Stimulated activated CD8-positive, alpha-beta memory T cell treated with anti-CD3 and anti-CD28 coated beads, Interleukin-12 subunit alpha, Interleukin-12 subunit beta, amount 100 ng/mL, for 24 hours (primary cell): Measurements from ENCODE around the gene SMAD3.

Source experiments
- DNase-seq: peaks from one replicate; pipeline ENCODE4 v3.0.0-alpha.2; 2020; ENCODE audit errors: extremely low read depth

SMAD3 gene

DNA sequence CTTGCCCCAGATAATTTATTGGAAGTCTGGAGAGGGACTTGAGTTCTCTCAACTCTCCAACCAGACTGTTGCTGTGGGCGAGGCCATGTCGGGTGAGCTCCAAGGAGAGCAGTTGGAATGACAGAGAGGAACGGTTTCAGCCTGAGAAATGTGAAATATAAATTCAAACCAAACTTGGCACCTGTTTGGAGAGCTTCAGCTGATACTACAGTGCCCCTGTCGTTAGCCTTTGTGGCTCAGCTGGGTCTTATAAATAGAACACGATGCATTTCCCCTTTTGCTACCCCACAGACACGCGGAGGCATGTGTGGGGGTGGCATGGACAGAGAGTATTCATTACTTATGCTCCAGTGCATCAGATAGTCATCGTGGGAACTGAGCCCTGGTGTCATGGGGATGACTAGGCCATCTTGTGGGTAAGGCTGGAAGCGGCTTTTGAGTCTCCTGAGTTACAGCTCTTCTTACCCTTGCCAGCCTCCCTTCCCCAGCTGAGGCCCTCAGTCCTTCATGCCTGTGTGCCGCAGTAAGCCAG is 15.6 kb downstream of the SMAD3 start:
- no peak for DNase-seq

DNA sequence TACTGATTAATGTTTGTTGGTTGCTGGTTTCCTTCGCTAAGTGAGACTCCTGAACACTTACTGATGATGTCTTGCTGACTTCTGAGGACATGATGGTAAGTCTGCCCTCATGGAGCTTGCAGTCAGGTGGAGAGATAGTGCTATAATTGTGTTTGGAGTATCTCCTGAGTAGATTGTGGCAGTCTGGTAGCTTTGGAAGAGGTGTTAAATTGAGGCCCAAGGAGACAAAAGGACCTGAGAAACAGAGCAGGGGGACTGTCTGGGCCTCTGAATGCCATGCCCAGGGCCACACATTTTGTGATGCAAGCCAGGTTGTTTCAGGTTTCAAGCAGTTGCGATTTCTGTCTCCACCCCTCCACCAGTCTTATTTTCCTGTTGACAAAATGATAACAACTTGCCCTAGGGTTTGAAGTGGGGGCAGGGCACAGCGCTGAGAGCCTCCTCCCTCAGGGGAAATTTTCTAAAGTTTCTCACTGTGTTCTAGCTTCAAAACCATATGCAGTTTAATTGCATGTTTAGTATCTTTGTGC is 16.7 kb downstream of the SMAD3 start:
- DNase-seq, result no peak

DNA sequence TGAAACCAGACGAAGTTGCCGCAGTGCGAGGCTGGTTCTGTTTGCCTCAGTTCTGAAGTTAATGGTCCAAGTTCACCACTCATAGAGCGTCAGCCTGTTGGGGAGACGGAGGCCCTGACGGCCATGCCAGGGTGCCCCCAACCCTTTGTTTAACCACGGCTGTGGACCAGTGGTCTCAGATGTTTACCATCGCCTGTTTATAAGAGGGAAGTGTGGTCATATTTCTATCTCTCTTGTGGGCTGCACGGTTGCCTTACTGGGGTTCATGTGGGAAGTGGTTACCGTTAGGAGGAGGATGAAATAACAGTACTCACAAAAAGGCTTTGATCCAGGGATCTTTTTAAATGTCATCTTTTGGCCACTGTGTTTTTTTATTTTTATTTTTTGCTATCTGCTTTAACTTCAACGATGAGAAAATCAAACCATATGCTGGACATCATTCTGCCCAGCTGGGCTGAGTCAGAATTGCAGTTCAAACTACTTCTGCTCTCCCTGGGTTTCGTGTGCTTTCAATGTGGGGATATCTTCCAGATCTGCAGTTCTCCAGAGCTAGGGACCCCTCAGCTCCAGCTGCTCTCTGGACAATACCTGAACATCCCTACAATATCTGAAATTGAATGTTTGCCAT is 17.8 kb downstream of the SMAD3 start:
- DNase-seq, result no peak

DNA sequence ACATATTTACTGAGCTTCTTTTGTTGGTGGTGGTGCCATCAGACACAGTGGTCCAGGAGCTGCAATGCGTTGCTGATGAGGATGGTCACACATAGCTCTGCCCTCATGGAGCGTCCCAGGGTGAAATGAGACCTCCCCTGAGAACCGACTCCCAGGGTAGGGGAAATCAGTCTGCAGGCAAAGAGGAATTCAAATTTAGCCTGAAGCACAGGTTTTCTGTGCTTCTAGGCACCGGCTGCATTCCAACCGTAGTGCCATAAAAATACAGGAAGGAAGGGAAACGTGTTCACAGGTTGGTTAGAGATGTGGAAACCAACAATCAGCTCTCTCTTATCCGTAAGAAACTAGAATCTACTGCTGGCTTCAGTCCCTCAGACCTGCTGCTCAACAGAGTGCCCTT is 19.2 kb downstream of the SMAD3 start:
- DNase-seq, result no peak

DNA sequence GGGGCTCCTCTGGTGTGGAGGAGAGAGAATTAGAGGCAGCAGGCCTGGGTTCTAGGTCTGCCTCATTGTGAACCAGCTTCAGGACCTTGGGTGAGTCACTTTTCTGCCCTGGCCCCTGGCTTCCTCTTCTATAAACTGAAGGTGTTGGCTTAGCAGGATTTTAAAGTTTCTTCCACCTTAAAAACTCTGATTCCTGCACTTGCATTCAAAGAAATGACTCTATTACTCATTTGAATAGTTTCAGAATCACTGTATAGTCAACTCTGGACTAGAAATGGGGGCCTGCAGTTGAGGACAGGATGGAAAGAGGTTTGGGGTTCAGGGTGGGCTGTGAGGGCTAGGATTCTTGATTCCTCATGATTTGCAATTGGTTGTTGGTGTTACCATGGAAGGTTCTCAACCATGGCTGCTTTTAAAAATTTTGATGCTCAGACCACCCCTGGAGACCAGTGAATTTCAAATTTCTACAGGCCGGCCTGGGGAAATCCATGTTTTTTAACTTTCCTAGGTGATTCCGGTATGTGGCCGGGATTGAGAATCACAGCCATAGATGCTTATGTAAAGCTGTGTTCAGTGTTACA is 19.9 kb downstream of the SMAD3 start:
- no peak for DNase-seq

DNA sequence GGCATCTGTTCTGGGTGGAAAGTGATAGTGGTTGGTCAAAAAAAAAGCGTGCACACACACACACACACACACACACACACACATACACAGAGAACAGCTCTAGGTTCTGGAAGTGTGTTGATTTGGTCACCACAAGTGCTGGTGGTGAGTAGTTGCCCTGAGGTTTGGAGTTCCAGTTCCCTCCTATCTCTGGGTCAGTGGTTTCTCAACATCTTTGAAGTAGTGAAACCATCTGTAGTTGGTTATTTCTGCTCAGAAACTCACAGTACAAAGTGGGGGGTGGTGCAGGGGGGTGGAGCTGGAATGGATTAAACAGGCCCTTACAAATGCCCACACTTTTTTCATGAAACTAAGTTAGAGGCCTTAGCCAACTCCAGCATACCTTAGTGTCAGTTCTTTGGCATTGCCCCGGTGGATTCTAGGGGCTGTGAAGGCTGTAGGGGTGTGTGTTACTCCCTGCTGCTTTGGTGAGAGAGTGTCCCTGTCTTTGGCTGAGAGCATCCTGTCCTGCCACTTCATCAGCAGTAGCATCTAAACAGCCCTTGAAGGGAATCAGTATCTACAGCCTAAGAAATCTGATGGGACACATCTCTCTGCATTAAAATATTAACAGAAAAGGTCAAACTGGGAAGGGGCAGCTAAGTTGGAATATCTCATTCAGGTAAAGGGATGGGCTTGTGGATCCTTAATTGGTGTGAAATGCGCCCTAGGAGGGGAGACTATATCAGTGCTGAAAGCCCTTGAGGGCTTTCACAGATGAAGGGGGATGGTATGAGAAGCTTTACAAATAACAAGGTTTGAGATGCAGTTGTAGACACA is 20.6 kb downstream of the SMAD3 start:
- DNase-seq, result no peak

DNA sequence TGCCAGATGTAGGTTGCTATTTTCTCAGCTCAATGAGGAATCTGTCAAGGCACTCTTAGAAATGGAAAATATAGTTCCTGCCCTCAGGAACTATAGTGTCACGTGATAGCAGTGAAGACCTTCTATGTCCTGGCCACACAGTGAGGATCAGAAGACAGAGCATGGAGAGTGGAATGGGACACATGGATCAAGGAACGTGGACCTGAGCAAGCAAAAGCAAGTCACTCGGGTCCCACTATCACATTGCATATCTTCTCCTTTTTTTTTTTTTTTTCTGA is 21.2 kb downstream of the SMAD3 start:
- no peak for DNase-seq

DNA sequence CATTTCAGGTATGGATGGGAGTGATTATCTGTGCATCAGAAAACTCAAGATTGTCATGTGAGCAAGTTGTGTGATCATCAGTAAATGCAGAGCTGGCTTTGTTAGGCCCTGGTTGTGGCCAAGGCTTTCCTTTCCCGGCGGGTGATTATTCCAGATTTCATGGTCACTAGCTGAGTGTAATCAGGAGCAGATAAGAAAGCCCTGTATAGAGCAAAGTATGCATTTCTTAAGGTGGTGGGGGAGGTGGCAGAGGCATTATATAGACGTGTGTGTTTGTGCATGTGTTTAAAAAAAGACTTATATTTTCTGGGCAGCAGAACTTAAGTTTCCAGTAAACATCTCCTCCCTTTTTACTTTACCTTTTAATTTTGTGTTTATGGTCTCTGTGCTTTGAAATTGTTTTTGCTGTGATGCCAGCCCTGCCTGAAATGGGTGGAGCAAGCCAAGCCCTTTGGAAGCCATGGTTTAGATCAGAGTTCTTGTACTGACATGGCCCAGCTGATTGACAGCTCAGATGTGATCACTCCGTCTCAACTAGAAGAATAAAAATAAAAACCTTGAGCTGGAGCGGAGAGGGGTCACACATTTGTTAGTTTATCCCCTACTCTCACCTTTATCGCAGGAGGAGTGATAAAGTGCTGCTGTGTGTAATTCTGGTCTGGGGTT is 22.2 kb downstream of the SMAD3 start:
- DNase-seq, result no peak

DNA sequence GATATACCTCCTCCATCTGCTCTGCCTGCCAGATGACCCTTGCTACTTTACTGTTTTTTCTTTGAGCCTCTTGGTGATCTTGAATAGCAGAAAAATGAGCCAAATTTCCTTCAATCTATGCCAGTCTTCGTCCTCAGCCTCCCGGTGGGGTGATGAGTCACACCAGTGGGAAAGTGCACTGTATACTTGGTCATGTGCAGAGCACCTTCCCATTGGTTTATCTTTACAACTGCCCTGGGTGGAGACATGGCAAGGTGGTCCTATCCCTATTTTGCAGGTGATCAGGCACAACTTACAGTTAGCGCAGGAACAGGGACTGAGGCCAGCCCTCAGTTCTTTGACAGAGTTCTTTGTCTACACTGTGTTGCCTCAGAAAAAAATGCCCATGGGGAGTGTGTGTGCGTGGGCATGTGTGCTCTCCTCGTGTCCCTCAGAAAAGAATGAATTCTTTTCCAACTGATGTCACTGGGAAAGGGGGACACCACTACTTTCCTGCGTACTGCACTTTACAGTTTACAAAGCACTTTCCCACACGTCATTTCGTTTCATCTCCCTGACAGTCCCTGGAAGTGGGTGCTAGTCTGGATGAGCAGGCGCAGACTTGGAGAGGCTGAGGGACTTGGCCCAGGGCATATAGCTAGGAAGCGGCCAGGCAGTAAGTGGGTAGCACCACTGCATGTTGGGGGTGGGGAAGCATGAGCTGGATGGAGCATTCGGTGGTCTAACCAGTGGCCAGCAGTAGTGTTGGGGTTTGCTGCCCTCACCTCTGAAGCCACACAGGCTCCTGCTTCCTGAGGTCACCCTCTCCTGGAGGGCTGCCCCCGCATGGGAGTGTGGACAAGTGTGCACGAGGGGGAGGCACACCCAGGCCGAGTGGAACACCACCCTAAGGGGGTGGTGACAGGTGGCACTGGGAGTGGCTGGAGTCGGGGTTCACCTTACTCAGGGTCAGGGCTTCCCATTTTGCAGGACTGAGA is 24.1 kb downstream of the SMAD3 start:
- DNase-seq, result no peak

DNA sequence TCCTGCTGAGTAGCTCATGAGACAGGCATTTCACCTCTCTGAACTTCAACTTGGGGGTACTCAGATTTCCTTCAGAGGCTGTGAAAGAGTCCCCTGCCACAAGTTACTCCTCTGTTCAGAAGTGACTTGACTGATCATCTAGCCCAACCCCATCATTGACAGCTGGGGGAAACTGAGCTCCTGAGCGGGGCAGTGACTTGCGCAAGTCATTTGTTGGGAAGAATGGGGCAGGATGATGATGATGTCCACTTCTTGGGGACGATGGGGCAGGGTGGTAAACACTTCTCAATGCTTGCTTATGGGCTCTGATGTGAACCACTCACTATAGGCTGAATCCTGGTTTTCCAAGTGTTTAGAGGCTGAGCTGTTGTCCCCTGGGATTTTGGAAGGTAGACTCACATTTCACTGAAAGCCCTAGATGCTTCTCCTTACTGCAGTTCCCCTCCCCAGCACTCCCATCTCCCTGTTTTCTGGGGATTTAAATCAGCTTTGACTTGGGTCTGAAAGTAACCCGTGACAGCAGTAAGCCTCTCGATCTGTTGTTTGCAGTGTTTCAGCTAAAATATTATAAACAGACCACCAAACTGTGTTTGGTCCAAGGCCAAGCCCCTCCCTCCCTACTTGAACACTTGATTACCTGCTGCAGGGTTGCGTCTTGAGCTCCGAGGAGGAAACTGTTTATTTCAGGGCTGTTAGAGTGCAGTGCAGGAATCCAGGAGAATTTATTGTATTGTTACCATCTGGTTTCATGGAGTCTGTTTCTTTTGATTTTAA is 25.1 kb downstream of the SMAD3 start:
- DNase-seq, result no peak

DNA sequence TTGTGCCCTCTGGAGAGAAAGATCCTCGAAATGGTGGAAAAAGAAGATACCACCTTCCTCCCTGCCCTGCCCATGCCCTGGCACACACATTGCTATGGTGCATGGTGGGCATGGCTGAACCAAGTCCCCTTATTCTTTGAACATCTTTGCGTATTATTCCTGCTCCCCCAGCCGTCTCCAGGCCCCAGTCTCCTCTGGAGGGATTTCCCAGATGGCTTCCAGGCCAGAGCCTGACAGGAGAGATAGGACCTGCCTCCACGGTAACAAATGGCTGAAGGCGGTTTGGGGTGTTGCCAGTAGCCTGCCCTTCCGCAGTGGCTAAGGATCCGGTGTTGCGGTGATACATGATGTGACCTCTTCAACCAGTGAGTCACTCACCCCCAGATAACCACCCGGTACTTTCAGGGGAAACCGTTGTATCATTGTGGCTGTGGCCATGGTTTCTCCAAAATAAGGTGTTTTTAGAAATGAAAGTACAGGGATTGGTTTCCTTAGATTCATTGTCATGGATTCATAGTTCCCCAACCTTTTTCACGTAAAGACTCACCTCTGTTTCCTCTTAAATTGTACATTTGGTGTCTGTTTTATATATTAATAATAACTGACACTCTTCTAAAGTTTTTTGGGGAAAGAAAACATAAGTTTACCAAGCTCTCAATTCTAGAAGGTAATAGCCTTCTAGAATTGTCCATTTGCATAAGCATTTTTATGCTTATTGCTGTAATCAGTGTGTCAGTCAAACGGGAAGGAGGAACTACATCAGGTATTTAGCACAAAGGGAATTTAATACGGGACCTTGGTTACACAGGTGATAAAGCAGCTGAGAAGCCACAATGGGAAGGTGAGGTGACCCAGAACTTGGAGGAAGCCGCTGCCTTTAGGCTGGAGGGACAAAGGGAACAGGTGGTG is 25.9 kb downstream of the SMAD3 start:
- DNase-seq, result no peak

DNA sequence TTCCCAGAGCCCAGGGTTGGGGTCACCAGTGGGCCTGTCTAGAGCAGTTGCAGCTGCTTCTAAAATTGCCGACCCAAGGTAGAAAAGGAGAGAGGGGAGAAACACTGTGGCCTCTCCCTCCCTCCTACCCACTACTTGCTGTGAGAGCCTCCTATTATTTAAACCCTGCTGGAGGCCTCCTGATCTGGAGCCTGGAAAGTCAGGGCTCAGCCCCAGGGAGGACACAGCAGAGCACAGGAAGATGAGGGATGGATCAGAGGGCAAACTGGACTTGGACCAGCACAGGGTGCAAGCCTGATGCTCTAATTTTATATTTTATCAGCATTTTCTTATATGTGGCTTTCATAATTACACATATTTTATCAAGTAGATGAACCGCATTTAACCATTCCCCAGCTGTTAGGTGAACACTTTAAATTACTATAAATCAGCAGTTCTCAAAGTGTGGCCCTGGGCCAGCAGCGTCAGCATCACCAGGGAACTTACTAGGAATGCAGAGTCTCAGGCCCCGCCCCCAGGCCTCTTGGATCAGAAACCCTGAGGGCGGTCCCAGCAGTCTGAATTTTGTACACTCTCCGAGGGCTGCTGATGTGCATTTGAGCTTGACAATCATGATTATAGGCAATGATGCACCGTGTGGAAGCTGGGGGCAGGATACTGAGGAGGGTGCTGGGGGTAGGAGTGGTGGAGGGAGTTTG is 26.7 kb downstream of the SMAD3 start:
- no peak for DNase-seq

DNA sequence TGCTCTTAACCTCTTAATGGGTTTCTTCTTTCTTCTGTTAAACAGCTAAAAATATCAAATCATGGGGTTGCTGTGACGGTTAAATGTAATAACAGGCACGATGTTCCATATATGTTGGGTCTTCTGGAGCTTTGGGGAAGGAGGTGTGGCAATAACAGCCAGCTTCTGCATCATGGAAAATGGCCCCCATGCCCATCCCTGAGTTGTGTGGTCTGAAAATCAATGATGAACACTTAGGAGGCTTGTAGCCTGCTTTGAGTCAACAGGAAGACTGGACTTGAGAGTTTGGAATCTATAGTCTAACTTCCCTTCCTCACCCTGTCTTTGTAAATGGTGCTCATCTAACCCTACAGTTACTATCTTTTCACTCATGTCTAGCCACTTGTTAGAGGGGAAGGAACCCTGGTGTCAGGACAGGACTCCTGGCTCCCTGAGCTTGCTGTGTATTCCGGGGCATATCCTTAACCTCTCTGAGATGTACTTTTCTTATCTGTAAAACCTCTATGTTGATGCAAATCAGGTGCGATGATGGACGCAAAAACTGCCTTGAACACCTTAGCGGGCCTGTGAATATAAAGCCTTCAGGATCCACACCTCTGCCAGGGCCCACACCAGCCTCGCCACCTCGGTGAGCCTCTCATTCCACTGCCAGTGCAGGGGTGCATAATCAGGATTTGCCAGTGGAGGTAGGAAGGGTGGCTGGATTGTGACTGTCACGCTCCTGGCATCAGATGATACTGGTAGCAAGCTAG is 27.5 kb downstream of the SMAD3 start:
- DNase-seq, result no peak

DNA sequence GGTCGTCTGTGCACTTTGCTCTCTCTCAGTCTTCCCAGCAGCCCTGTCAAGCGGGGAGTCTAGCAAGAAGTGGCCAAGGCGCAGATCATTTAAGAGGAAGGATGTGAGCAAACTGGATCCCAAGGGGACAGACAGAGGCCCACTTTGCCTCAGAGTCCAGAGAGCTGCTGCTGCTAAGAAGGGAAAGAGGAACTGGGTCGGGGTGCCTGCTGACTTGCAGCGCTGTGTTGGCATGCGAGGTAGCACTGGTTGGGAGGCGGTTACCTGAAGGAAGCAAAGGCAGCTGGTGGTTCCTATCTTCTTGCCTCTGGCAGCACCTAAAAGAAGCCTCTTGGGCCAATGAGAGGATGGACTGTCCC is 28.1 kb downstream of the SMAD3 start:
- DNase-seq, result no peak

DNA sequence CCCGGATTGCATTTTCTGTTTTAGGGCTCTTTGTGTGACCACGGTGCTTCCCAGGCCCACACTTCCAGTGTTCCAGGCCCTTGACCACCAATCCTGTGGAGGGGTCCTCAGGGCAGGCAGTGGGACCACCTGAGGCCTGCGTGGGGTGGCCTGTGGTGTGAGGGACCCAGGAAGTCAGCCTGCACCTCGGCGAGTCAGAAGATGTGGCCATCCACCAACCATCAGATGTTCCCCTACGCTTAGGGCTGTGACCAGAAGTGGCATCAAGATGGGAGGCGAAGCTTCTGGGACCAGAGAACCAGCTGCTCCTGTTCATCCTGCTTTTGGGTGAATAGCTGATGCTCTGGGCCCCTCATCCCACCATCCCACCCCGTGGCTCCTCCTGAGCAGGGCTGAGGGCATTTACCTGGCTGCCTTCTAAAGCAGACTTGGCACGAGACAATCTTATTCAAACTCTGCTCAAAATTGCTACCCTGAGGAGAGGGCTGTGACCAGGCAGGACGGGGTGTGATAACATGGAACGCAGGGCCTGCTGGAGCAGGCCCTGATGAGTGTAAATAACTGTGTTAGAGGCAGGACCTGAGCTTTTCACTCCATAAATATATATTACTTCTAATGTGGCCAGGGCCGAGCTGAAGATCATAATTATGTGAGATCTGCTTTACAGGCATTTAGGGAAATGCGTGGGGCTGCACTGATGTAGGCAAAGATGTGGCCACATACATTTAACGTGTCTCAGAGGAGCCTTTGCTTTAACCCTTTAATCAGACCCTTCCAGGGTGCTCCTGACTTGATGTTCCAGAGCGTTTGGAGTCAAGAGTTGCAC is 28.8 kb downstream of the SMAD3 start:
- DNase-seq, result no peak

DNA sequence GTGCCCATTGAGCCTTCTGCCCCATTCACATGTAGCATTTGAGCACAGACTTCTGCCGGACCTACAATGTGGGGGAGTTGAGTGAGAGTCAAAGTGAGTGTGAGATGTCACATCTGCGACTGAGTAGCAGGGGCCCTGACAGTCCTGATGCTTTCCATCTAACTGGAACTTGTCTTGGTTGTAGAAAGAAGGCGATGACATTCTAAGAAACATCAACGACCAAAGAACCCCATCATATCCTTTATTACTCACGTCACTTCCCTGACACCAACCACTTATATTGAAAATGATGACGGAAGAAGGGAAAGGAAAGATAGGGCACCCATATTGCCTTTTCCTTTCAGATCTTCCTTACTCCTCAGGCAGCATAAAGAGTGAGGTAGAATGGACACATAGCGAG is 30.5 kb downstream of the SMAD3 start:
- no peak for DNase-seq
